Erythroblast (primary cell): ENCODE data around the gene OR2A25.
"Not testable (repeated sequence)": the region's sequence is repeated elsewhere in the genome, so short reads cannot be mapped to it uniquely, and the experiment has no call there.

Source experiments
- DNase-seq, 2 experiments: peaks; one replicate each; lab custom pipeline; 2025; lab: John Stamatoyannopoulos, UW
- GATA1 ChIP-seq: IDR thresholded peaks from 2 replicates; pipeline ENCODE4 v1.6.1; 2011; ENCODE audit warnings: low read depth, mild to moderate bottlenecking, control low read depth, low read length, moderate library complexity
- POLR2A ChIP-seq: IDR thresholded peaks from 2 replicates; pipeline ENCODE4 v1.6.1; 2011; ENCODE audit warnings: mild to moderate bottlenecking, low read length

Gene OR2A25

DNA sequence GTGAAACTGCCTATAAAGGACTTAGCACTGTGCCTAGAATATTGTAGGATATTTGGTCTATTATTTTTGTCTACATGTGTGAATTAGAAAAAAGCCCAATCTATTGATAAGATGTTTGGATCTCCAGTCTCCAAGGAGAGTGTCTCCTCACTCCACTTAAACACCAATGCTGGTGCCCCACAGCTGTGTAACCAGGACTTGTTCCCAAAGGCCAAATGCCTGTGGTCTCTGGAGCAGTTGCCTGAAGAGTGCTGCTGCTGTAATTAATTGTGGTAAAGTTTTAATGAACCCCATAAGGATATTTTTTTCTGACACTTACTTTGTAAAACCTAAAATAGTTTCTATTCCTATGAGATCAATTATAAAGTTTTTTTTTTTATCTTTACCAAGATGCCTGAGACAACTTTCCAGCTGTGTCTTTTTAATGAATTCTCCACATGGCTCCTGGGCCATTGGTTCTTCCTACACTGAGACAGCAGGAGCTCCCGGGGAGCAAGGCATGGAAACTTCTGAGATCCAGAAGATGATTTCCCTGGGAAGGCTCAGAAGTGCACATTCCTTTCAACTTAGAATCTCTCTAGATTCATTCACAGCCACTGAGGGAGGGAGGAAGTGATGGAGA lies 32.1 kb upstream of the OR2A25 start:
- DNase-seq, result no peak
- no peak for TF ChIP-seq POLR2A

DNA sequence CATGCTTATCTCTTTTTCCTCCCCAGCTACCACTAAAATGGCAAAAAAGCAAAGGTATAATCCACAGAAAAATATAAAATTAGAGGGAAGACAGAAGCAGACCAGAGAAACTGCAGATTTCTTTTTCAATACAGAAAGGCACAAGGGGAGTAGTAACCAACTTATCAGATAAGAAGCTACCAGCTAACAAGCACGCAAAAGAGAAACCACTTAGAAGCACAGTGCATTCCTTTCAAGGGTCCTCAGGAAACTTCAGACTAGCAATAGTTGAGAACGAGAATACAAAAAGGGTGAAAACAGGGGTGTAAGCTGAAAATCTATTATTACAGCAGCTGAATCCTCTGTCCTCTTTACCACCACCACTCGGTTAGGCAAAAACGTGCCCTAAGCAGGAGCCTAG lies 30.7 kb upstream of the OR2A25 start:
- TF ChIP-seq GATA1 (no peak), POLR2A (no peak)

DNA sequence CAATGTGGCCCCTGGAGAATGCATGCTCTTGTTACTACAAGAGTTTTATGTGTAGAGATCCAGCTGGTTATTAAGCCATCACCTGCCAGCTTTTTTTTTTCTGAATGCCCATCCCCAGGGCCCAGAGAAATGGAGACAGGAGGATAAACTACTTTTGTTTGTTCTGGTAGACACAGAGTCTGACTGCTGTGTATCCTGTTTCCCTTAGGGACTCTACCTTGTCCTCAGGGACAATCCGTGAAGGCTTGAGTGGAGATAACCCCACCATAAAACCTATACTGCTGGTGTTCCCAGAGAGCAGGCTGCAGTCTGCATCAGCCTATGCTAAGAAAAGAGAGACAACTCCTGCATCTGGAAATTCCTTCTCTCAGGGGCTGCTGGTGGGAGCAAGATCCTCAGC lies 21.0 kb upstream of the OR2A25 start, which contains the start of gene OR2A5:
Gene OR2A5 (plus strand): TSS at position 301 of the 400 bp plus-strand sequence. CDS start 1,454 bp downstream, outside the sequence.
- DNase-seq, result no peak
- TF ChIP-seq POLR2A, result no peak
- no peak for TF ChIP-seq GATA1

More for the DNA sequence above, 30.7 kb upstream of the OR2A25 start:
- no peak for DNase-seq

DNA sequence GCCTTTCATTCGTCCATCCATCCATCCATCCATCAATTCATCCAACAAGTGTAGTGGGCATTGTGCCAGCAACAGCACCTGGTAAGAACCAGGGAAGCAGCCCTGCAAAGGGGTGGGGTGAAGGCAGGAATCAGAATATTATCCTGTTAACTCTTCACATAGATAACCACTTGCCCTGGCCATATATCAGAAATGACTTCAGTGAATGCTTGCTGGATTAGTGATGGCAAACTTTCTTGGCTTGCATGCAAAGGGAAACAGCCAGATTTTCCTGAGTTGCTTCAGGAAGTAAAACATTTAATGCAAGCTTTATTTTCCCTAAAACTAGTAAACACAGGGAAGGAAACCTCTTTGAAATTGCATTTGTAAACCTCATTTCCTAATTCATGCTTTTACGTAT lies 20.1 kb upstream of the OR2A25 start:
- no peak for DNase-seq
- TF ChIP-seq GATA1 (no peak), POLR2A (no peak)

DNA sequence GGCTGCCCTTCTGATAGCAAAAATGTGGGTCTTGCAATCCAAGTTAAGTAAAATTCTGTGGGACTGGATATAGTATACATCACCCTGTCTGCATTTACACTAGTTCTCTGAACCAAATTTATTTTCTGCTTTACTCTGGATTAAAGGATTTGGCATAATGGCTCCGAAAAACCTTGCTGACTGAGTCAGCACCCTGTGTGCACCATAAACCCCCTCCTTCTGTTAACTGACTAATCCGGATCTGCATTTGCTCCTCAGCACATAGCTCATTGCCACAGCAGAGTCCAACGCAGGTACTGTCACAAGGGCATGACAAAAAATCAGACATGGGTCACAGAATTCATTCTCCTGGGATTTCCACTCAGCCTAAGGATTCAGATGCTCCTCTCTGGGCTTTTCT lies 19.5 kb upstream of the OR2A25 start:
- DNase-seq, result no peak
- no peak for TF ChIP-seq POLR2A
- no peak for TF ChIP-seq GATA1

DNA sequence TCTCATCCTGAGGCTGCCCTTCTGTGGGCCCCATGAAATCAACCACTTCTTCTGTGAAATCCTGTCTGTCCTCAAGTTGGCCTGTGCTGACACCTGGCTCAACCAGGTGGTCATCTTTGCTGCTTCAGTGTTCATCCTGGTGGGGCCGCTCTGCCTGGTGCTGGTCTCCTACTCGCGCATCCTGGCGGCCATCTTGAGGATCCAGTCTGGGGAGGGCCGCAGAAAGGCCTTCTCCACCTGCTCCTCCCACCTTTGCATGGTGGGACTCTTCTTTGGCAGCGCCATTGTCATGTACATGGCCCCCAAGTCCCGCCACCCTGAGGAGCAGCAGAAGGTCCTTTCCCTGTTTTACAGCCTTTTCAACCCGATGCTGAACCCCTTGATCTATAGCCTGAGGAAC lies 18.7 kb upstream of the OR2A25 start:
- not testable (repeated sequence) for DNase-seq

DNA sequence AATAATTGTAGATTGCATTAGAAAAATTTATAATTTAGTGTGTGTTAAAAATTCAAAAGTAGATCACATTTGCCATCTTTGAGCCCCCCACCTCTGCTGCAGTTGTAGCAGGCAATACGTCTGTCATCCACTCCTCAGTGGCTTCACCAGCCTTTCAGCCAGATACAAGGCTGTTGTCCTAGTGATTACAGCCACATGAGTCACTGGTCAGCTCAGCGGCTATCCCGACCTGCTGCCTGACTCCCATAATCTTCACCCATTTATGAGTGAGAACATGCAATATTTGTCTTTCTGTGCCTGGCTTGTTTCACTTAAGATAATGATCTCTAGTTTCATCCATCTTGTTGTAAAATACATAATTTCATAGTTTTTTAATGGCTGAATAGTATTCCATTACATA lies 11.7 kb upstream of the OR2A25 start:
- no peak for DNase-seq

DNA sequence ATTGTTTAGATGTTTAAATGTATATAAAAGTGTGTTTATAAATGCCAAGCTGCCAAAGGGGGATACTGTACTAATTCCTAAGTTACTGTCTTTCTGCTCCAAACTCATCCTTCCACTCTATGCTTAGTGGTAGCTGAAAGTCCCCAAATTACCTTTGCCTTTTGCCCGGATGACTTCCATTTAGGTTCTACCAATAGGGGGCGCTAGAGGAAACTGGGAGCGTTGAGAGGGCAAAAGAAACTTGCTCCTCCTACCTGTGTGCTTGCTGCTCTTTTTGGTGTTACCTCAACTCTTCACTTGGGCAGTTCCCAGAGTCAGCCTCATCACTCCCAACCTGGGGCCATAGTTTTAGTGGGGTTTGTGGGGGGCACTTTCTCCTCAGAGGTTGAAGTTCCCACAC lies 5.9 kb upstream of the OR2A25 start:
- peak; percentile 10 to 47 for DNase-seq
- TF ChIP-seq GATA1 (no peak), POLR2A (no peak)

More for the DNA sequence above, 11.7 kb upstream of the OR2A25 start:
- TF ChIP-seq POLR2A (no peak), GATA1 (no peak)

DNA sequence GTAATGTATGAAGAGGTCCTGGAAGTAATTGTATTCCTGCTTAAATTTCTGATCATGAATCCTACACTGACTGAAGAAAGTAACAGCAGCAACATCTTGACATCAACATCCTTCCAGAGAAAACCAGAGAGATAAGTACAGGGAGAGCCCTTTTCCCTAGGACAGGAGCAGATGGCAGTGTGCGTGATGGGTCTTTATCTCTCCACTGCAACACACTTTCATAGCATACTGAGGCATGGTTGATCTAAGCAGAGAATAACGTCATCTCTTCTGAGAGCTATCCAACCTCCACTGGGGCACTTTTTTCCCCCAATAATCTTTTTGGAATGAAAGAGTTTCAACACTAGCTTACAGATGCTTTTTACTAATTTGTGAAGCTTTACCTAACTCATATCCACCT lies 342 bp downstream of the OR2A25 start:
- no peak for DNase-seq
- TF ChIP-seq GATA1, result no peak
- TF ChIP-seq POLR2A, result no peak

DNA sequence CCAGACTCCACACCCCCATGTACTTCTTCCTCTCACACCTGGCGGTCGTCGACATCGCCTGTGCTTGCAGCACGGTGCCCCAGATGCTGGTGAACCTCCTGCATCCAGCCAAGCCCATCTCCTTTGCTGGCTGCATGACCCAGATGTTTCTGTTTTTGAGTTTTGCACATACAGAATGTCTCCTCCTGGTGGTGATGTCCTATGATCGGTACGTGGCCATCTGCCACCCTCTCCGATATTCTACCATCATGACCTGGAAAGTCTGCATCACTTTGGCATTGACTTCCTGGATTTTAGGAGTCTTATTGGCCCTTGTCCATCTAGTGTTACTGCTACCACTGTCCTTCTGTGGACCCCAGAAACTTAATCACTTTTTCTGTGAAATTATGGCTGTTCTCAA lies 4.8 kb downstream of the OR2A25 start:
- no peak for TF ChIP-seq POLR2A
- no peak for TF ChIP-seq GATA1
- DNase-seq, result no peak

DNA sequence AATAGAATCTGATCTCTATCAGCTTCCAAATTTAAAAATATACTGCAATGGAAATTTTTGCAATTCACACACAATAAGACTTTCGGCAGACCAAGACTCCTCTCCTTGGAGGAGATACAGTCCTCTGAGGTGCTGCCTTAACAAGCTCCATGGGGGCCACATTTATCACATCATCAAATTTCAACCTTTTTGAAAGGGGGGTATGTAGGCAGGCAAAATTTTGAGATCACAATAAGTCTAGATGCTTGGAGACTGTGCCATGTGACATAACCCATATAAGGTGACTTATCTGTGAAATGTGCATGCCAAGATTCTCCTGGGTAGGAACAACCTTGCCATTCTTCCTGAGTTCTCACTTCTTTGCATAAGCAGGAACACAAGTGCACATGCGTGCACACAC lies 16.4 kb downstream of the OR2A25 start, which contains the start of gene OR2A12:
Gene OR2A12 (plus strand): TSS at position 301 of the 400 bp plus-strand sequence. CDS start 8,830 bp downstream, outside the sequence.
- TF ChIP-seq POLR2A (no peak), GATA1 (no peak)
- no peak for DNase-seq

DNA sequence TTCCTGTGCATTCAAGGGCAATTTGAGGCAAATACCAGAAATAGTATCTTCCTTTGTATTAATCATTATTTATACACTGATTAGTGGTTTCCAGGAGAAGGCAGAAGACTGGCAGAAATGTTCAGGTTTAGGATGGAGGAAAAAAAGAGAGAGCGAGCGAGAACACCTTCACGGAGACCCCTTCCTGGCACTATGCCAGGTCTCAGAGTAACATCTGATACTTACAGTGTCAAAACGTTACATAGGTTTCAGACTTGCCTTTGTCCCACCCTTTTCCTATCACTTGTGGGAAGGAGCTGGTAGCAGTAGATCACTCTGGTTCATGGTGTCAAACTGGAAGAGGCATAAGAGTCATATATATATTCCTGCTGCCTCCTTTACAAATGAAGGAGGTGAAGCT lies 17.1 kb downstream of the OR2A25 start:
- DNase-seq, result no peak
- TF ChIP-seq POLR2A, result no peak
- TF ChIP-seq GATA1, result no peak

DNA sequence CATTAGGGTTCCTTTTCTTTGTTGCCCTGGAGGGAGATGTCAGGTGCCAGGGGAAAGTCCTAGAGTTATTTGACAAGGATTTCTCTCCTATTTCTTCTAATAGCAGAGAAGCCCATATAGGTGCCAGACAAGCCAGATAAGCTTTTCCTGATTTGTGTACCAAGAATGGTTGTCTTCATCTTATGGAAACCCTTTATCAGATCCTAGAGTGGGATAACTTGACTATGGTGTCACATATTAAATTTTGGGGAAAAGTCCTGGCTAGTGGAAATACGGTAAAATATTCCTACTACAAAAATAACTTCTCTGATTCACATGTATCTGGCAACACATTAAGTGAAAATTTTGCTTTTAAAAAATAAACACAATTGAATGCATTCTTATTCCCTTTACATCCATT lies 17.6 kb downstream of the OR2A25 start:
- no peak for DNase-seq
- no peak for TF ChIP-seq POLR2A
- TF ChIP-seq GATA1, result no peak

DNA sequence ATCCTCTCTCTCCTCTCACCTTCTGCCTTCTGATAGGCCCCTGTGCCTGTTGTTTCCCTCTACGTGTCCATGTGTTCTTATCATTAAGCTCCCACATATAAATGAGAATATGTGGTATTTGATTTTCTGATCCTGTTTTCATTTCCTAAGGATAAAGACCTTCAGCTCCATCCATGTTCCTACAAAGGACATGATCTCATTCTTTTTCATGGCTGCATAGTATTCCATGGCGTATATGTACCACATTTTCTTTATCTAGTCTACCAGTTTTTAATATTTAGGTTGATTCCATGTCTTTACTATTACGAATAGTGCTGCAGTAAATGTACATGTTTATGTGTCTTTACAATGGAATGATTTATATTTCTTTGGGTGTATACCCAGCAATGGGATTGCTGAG lies 21.1 kb downstream of the OR2A25 start:
- no peak for TF ChIP-seq GATA1
- no peak for TF ChIP-seq POLR2A
- no peak for DNase-seq

DNA sequence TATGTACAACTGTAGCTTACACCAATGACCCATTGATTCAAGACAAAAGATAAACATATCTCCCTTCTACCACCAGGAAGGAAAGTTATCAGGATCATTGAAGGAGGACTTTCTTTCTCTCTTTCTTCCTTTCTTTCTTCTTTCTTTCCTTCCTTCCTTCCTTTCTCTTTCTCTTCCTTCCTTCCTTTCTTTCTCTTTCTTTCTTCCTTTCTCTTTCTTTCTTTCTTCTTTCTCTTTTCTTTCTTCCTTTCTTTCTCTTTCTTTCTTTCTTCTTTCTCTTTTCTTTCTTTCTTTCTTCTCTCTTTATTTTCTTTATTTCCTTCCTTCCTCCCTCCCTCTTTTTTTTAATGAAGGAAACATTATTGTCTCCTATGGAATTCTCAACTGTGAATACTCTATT lies 29.2 kb downstream of the OR2A25 start:
- TF ChIP-seq GATA1 (no peak), POLR2A (no peak)
- DNase-seq, result no peak
